Occipital lobe (tissue), 2 donors: Measurements from ENCODE around the gene CSK. TPM values are rescaled to one million over a fixed set of nuclear protein-coding genes. Genes with fewer than 3 reads are reported as not detected.
"Not testable (repeated sequence)": the region's sequence is repeated elsewhere in the genome, so short reads cannot be mapped to it uniquely, and the experiment has no call there.

Experiments used
- DNase-seq: peaks from one replicate; lab custom pipeline; 2025; lab: John Stamatoyannopoulos, UW
- total RNA-seq: library from RNA; depleted of rRNA; stranded (reverse); fragments of >200 nt; gene quantifications from one replicate; pipeline ENCODE4 v1.2.3, GENCODE V29; 2014

CSK gene
- total RNA-seq, 1 donor from 2014 or later = 24.0 TPM

- no peak for DNase-seq
Observed at GRCh38 chr15:74770211-74770903, 11.5 kb upstream of the CSK start.

GRCh38 chr15:74773329-74773728 is 8.6 kb upstream of the CSK start:
- DNase-seq = no peak

GRCh38 chr15:74773731-74774252 is 8.1 kb upstream of the CSK start:
- DNase-seq = no peak

- DNase-seq = no peak
Observed at GRCh38 chr15:74775132-74775562, 6.7 kb upstream of the CSK start.

- no peak for DNase-seq
Observed at GRCh38 chr15:74775894-74776293, 6.0 kb upstream of the CSK start.

- DNase-seq = no peak
Observed at GRCh38 chr15:74776821-74777768, 4.8 kb upstream of the CSK start.

GRCh38 chr15:74777769-74778598 is 3.9 kb upstream of the CSK start:
- no peak for DNase-seq

GRCh38 chr15:74778599-74778970 is 3.3 kb upstream of the CSK start:
- DNase-seq = no peak

GRCh38 chr15:74779162-74779648 is 2.7 kb upstream of the CSK start:
- DNase-seq = no peak

- no peak for DNase-seq
Observed at GRCh38 chr15:74780523-74781430, 1.1 kb upstream of the CSK start.

- DNase-seq = no peak
Observed at GRCh38 chr15:74782259-74783071, 585 bp downstream of the CSK start.

- no peak for DNase-seq
Observed at GRCh38 chr15:74783072-74783807, 1.4 kb downstream of the CSK start.

GRCh38 chr15:74783808-74784175 is 1.9 kb downstream of the CSK start:
- DNase-seq = no peak

- no peak for DNase-seq
Observed at GRCh38 chr15:74784426-74785193, 2.7 kb downstream of the CSK start.

- no peak for DNase-seq
Observed at GRCh38 chr15:74785194-74786032, 3.5 kb downstream of the CSK start.

- not testable (repeated sequence) for DNase-seq
Observed at GRCh38 chr15:74786081-74786480, 4.2 kb downstream of the CSK start.

GRCh38 chr15:74786551-74787165 is 4.8 kb downstream of the CSK start:
- DNase-seq = no peak
